T follicular helper cell (primary cell): Measurements from ENCODE around the gene RNU2-63P.
"Not testable (repeated sequence)": the region's sequence is repeated elsewhere in the genome, so short reads cannot be mapped to it uniquely, and the experiment has no call there.

ENCODE experiments used
- DNase-seq: peaks from one replicate; pipeline ENCODE4 v3.0.0-alpha.2; 2020; ENCODE audit warnings: low read depth

RNU2-63P gene

DNA sequence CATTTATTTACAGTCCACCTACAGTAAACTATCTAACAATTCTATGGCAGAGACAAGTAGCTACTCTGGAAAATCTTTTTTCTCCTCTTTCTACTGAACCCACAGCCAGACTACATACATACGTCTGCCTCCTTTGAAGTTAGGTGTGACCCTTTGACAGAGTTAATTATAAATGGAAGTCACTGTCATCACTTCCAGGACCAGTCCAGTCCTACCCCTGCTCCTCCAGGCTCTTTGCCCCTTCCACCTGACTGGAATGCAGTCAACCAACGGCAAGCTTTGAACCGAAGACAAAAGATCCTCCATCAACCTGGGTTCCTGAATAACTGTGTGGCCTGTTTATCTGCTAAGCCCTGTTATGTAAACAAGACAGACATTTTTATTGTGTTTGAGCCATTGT is 35.2 kb downstream of the RNU2-63P start:
- DNase-seq: not testable (repeated sequence)

DNA sequence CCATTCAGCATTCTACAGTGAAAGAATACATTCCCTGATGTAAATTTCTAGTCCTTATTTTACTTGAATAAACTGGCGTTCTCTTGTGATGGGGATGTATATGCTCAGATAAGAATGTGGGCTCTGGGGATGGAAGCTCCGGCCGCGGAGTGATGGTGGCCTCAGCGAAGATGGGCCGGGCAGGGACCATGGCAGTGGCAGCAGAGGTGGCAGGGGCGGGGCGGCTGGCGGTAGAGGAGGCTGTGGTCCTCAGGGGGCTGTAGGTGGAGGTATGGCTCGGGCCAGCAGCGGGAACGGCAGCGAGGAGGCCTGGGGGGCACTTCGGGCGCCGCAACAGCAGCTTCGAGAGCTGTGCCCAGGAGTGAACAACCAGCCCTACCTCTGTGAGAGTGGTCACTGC is 44.0 kb downstream of the RNU2-63P start:
- not testable (repeated sequence) for DNase-seq
